Measurements from ENCODE around the gene SARDH. TPM values are rescaled to one million over a fixed set of nuclear protein-coding genes. Genes with fewer than 3 reads are reported as not detected.

Gene SARDH
- total RNA-seq, 1 donor from 2014 or later, result 1.3 TPM

DNA sequence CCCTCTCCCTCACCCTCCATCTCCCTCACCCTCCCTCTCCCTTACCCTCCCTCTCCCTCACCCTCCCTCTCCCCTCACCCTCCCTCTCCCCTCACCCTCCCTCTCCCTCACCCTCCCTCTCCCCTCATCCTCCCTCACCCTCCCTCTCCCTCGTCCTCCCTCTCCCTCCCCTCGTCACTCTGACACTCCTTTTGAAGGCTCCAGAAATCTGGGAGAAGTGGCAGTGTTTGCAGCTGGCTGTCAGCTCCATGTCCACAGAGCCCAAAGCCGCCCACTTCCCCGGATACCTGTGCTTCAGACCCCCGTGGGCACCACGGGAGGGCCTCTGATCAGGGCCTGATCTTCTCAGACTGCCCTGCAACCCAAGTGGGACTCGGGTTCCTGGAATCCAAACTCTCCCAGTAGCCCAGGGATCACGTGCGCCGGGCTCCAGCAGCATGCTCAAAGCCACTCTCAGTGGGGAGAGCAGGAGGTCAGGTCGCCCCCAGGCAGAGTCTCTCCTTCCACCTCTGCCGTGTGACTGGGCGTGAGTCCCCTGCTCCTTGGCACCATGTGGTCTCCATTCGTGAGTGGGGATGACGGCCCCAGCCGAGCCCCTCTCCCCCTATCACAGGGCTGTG lies 68.9 kb downstream of the SARDH start:
- DNase-seq (ENCODE audit: low spot score in 2 of 2), result no peak
- Histone ChIP-seq H3K4me1 (no peaks in the 10 kb centered on the region), H3K27me3 (no peaks in the 10 kb centered on the region), H3K9me3 (no peaks in the 10 kb centered on the region), H3K36me3 (no peaks in the 10 kb centered on the region), H3K27ac (no peak overlapping the region), H3K4me3 (no peak overlapping the region)
- intact Hi-C loops (cut with DNase I), result no loop called here
- TF ChIP-seq, protein P1, sequence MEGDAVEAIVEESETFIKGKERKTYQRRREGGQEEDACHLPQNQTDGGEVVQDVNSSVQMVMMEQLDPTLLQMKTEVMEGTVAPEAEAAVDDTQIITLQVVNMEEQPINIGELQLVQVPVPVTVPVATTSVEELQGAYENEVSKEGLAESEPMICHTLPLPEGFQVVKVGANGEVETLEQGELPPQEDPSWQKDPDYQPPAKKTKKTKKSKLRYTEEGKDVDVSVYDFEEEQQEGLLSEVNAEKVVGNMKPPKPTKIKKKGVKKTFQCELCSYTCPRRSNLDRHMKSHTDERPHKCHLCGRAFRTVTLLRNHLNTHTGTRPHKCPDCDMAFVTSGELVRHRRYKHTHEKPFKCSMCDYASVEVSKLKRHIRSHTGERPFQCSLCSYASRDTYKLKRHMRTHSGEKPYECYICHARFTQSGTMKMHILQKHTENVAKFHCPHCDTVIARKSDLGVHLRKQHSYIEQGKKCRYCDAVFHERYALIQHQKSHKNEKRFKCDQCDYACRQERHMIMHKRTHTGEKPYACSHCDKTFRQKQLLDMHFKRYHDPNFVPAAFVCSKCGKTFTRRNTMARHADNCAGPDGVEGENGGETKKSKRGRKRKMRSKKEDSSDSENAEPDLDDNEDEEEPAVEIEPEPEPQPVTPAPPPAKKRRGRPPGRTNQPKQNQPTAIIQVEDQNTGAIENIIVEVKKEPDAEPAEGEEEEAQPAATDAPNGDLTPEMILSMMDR (IDR thresholded peaks at IDR 0.05), result no peak

DNA sequence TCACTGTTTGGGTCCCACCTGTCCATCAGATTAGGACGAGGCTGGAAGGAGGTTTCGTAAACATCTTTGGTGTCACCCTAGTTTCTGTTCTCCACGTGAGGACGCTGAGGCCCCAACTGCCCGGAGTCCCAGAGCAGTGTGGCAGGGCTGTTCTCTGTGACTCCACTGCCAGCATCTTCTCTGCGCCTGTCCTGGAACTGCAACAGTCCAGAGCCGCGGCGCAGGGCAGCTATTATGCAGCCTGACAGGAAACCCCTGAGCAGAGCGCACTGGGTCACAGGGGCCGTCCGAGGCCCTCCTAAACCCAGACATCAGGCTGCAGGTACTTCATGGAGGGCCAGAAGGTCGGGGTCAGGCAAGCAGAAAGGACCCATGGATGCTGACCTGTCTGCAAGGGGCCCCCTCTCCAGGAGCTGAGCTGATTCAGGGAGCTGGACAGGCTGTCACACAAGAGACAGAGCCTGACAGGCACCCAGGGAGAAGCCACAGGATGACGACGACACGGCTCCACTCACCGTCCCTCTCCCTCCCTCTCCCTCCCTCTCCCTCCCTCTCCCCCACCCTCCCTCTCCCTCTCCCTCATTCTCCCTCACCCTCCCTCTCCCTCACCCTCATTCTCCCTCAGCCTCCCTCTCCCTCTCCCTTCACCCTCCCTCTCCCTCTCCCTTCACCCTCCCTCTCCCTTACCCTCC lies 70.2 kb downstream of the SARDH start:
- H3K4me1 ChIP-seq, result no peaks in the 10 kb centered on the region
- no peak overlapping the region for H3K4me3 ChIP-seq
- intact Hi-C loops (cut with DNase I), result no loop called here
- no peak for DNase-seq (ENCODE audit: low spot score in 2 of 2)
- no peaks in the 10 kb centered on the region for H3K36me3 ChIP-seq
- H3K9me3 ChIP-seq, result no peaks in the 10 kb centered on the region
- no peak overlapping the region for H3K27ac ChIP-seq
- no peaks in the 10 kb centered on the region for H3K27me3 ChIP-seq
- TF ChIP-seq, protein P1 (IDR thresholded peaks at IDR 0.05), result no peak

DNA sequence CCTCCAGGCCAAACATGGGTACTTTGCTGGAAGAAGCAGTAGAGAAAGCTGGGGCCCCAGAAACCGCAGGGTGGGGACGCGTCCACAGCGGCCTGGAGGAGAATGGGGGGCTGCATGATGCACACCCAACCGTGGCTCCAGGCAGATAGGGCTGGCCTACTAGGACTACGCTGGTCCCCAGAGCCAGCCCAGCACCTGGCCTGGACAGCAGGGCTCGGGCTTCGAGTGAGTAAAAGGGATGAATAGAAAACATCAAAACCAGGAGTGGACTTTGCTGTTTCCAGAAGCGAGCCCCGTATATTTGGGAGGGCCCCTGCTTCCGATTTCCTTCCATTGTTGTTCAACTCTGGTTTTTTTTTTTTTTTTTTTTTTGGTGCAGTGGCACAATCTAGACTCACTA lies 71.3 kb downstream of the SARDH start:
- no peaks in the 10 kb centered on the region for H3K9me3 ChIP-seq
- H3K27me3 ChIP-seq, result no peaks in the 10 kb centered on the region
- no peaks in the 10 kb centered on the region for H3K36me3 ChIP-seq
- DNase-seq (ENCODE audit: low spot score in 2 of 2), result no peak
- intact Hi-C loops (cut with DNase I), result no loop called here
- H3K4me1 ChIP-seq, result no peaks in the 10 kb centered on the region
- no peak overlapping the region for H3K27ac ChIP-seq
- TF ChIP-seq, protein P1 (IDR thresholded peaks at IDR 0.05), result no peak
- H3K4me3 ChIP-seq, result no peak overlapping the region

DNA sequence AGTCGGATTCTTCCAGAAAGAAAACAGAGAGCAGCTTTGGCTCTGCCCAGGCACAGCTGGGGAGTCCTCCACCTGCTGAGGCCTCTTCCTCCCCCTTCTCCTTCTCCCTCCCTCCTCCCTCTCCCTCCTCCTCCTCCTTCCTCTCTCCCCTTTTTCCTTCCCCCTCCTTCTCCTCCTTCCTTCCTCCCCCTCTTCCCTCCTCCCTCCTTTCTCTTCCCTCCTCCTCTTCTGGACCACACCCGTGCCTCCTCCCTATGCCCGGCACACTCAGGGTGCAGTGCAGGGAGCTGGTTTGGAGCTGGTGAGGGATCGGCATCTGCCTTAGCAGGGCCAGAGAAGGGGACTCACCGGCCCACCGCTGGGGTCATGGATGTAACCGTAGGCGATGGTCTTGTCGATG lies 71.8 kb downstream of the SARDH start:
- Histone ChIP-seq H3K4me3 (no peak overlapping the region), H3K36me3 (no peaks in the 10 kb centered on the region), H3K4me1 (no peaks in the 10 kb centered on the region), H3K27ac (no peak overlapping the region), H3K9me3 (no peaks in the 10 kb centered on the region), H3K27me3 (no peaks in the 10 kb centered on the region)
- TF ChIP-seq, protein P1 (IDR thresholded peaks at IDR 0.05), result no peak
- DNase-seq (ENCODE audit: low spot score in 2 of 2), result no peak
- intact Hi-C loops (cut with DNase I), result no loop called here

DNA sequence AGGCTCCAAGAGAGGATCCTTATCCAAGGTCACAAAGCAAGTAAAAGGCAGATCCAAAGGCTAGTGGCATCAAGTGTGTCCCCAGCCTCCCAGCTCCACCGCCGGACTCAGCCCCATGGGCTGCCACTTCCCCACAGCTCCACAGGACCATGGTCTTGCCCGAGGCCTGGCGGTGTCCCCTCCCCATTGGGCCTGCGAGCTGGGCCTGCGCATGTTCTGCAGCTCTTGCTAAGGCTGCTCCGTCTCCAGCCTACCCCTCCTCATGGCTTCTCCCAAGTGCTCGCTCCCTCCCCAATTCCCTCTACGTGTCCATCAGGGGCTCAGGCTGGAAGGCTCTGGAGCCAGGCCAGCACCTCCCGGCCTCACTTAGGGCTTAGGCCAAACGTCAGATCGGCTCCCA lies 72.6 kb downstream of the SARDH start:
- intact Hi-C loops (cut with DNase I), result no loop called here
- Histone ChIP-seq H3K36me3 (no peaks in the 10 kb centered on the region), H3K4me3 (no peak overlapping the region), H3K27ac (no peak overlapping the region), H3K9me3 (no peaks in the 10 kb centered on the region), H3K4me1 (no peaks in the 10 kb centered on the region), H3K27me3 (no peaks in the 10 kb centered on the region)
- no peak for DNase-seq (ENCODE audit: low spot score in 2 of 2)
- TF ChIP-seq, protein P1 (IDR thresholded peaks at IDR 0.05), result no peak

Measured in ascending aorta (tissue), 2 donors.